GM18526 (cell line): Measurements from ENCODE around the gene PDE6B.

Experiments
- POLR2A ChIP-seq: IDR thresholded peaks from 3 replicates; pipeline ENCODE4 v1.6.1; 2011; ENCODE audit not compliant: insufficient read length; ENCODE audit errors: extremely low read depth

Gene PDE6B

GRCh38 chr4:612749-613125 is 12.6 kb upstream of the PDE6B start:
- no peak for TF ChIP-seq POLR2A

GRCh38 chr4:613126-613525 is 12.2 kb upstream of the PDE6B start:
- TF ChIP-seq POLR2A = no peak

- no peak for TF ChIP-seq POLR2A
Measured at GRCh38 chr4:616091-616490, 9.3 kb upstream of the PDE6B start.

- TF ChIP-seq POLR2A = no peak
Measured at GRCh38 chr4:616911-617643, 8.3 kb upstream of the PDE6B start.

DNA sequence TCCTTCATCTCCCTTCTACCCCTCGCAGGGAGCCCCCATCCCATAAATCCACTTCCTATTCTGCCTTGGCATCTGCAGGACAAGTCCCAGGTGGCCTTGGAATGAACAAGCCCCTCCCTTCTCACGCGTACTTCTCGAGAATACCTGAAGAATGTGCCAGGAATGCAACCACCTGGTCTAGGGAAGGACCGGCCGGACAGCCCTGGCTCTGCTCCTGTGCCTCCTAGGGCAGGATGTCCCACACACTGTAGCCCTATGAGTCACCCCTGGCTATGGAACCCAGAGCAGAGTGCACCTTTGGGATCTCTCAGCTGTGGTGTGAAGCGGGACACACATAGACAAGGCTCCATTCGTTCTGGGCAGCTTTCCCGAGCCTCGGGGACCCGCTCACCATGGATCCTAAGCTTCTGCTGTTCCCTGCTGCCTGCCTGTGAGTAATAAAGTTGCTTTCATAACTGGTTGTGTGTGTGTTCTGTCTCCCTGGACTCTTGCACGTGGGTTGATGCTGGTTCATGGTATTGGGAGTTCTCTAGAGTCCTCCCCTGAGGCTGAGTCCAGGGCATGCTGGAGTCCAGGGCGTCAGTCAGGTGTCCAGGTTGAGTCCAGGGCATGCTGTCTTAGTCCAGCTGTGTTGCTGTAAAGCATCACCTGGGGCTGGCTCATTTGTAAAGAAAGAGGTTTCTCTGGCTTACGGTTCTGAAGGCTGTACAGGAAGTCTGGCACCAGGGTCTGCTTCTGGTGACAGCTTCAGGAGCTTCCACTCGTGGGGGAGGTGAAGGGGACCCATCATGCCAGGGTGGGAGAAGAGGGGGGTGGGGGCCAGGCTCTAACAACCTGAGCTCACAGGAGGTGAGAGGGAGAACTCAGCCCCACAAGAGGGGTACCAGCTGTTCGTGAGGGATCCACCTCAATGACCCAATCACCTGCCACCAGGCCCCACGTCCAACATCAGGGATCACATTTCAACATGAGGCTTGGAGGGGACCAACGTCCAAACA is 7.4 kb upstream of the PDE6B start:
- no peak for TF ChIP-seq POLR2A

- TF ChIP-seq POLR2A = no peak
Measured at GRCh38 chr4:620201-620600, 5.2 kb upstream of the PDE6B start.

DNA sequence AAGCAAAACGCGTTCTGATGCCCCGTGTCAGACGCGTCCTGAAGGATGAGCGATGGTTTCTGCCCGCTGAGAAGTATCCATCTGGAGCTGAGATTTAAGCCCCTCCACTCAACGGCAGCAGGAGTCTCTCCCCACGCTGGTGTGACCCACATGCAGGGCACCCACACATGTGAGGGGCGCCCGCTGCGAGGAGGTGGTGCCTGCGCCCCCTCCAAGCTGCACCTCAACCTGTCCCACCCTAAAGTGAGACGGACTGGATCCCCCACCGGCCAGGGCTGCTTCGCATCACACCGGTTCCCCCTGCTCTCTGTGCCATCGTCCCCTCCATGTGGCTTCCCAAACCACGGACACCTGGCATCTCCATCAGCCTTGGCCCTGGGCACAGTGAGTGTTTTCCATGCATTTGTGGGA is 4.5 kb upstream of the PDE6B start:
- TF ChIP-seq POLR2A = no peak

DNA sequence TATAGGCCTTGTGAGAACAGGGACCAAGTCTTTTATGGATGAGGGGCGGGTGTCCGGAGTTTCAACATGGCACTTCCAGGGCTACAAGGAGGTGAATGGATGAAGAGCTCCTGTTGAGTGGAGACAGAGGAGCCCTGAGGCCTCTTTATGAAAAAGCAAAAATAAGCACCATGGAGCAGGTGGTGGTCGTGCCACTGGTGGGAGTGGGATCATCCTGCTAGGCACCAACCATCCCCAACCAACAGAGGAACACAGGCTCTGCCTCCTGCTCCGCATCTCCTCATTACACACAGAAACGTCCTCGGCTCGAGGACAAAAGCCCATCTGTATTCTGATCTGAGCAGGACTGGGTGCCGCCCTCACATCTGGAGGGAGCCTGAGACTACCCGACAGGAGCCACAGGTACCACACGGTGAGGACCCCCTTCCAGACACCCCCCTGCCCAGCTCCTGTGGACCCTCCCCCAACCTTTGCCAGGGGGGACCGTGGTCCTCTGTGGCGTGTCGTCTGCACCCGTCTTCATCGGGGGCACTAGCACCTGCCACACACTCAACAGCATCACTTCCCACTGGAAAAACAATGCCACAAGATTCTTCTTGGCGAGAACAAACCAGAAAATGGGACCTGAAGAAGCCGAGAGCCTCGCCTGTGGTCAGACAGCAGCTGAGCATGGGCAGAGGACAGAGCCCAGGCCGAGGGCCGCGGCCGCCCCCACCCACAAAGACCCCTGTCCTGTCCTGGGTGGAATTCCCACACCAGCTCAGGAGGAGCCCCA is 3.9 kb upstream of the PDE6B start:
- TF ChIP-seq POLR2A = no peak

GRCh38 chr4:622071-622995 is 3.0 kb upstream of the PDE6B start:
- no peak for TF ChIP-seq POLR2A

- TF ChIP-seq POLR2A = no peak
Measured at GRCh38 chr4:622996-623913, 2.1 kb upstream of the PDE6B start.

DNA sequence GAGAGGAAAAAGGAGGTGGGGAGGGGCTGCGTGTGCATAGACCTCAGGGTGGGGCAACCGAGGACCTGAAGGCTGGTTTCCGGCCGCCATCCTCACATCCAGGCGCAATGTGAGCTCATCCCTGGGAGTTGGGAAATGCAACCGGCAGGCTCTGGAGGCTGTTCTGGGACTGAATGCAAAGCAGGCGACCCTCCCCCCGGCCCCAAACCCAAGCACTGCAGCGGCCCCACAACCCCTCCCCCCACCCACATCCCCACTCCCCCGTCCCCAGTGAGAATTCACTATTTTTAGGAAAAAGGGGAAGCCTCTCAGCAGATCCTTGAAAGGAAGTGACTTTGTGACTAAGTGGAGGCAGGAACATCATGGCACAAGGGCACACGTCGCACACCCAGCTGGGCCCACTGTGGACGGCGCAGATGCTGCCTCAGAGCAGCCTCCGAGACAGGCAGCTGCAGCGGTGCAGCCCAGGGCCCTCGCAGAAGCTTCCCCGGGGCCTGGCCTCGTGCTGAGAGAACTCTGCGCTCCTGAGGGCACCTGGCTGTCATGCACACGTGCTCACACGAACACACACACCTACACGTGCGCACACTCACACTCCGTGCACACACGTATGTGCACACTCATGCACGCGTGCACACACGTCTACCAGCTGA is 1.3 kb upstream of the PDE6B start:
- no peak for TF ChIP-seq POLR2A

DNA sequence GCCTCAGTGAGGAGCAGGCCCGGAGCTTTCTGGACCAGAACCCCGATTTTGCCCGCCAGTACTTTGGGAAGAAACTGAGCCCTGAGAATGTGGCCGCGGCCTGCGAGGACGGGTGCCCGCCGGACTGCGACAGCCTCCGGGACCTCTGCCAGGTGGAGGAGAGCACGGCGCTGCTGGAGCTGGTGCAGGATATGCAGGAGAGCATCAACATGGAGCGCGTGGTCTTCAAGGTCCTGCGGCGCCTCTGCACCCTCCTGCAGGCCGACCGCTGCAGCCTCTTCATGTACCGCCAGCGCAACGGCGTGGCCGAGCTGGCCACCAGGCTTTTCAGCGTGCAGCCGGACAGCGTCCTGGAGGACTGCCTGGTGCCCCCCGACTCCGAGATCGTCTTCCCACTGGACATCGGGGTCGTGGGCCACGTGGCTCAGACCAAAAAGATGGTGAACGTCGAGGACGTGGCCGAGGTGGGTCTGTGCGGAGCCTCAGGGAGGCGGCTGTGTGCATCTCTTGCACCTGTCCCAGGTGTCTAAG is 323 bp downstream of the PDE6B start:
- no peak for TF ChIP-seq POLR2A
